GM15510 (cell line): Measurements from ENCODE around the gene GSAP.

Source experiments
- POLR2A ChIP-seq: IDR thresholded peaks from 3 replicates; pipeline ENCODE4 v1.6.1; 2011; ENCODE audit warnings: borderline replicate concordance; ENCODE audit not compliant: insufficient read length; ENCODE audit errors: extremely low read depth

GSAP gene

DNA sequence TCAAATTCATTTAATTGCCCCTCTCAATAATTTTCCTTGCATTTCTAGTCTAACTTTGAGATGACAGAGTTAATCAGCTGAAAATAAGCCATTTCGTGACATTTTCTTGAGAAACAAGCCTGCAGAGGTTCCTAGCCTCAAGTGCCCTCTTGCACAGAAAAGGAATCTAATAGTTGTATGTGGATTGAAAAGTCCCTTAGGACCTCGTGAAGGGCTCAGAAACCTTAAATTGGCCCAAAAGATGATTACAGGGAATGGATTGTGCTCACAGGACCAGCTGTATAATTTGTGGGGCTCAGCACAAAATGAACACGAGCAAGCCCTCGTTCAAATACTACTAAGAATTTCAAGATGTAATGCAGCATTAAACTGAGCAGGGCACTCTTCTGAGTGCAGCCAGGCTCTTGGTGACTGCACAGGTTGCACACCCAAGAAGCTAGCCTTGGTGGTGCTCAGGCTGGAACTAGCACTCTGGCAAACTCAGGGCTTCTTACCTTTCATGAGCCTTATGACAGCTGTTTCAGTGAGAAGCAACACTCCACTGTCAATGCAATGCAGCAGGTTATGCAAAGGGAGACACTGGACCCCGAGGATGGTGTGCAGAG is 102.2 kb downstream of the GSAP start:
- TF ChIP-seq POLR2A, result no peak

DNA sequence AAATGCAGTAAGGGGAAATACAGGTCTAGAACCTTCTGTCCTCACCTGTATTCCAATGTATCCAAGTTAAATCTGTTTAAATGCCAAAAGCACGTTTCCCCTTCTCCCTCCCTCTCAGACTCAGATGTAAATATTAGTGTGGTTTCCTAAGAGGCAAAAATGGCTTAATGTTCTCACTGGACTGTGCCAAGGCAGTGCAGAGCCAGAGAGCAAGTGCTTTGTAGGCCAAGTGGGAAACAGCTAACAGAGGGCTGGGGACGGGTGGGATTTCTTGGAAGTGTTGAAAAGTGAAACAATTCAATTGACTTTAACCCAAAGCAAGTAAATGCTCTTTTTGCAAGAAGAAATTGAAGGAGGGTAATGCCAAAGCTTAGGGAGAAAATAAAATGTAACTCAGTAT is 103.1 kb downstream of the GSAP start:
- no peak for TF ChIP-seq POLR2A

DNA sequence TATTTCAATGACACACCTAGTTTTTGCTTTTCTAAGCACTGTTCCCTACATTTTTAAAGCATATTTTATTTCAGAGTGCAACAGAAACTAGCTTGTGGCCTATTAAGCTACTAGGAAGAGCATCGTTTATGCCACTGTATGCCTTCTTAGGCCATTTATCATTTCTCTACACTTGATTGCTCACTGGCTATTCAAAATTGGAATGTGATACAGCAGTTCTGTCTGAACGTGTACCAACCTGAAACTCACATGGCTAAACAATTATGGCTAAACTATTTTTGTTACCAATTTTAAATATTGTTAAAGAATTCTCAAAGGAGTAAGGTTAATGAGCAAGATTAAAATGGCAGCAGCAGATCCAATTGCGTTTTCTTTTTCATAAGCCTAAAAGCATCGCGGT is 105.2 kb downstream of the GSAP start:
- TF ChIP-seq POLR2A, result no peak

DNA sequence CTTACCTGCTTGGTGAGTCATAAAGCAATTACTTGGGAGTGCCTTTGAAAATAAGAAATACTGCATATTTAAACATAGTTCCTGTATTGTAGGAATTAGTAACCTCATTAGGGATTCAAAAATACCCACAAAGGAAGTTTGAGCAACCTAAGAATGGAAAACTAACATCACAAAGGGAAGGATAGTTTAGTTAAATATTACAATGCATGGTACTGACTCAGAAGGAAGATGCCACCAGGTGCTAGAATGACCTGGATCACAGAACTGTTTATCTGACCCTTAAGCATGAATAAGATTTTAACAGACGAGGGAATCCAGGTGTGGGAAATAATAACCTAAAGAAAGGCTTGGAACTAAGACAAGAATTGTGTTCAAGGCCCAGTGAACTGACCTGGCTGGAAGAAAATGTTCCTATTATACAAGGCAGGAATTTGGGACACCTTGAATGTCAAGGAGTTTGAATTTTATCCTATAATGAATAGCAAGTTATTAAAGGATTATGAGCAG is 106.4 kb downstream of the GSAP start:
- no peak for TF ChIP-seq POLR2A

DNA sequence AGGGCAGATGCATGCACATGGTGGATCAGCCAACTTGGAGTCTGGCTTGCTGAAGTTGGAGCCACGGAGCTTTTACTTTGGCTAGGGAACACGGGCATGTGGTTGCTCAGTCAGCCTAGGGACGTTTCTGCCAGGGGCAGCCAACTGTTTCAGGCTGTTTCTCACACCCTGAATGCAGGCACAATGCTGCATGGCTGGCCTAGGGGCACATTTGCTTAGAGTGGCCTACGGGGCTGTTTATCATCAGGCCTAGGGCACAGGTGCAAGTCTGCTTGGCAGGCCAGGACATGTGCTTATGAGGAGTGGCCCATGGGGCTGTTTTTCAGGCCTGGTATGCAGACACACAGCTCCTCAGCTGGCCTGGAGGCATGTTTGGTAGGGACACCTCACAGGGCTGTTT is 107.4 kb downstream of the GSAP start:
- no peak for TF ChIP-seq POLR2A

DNA sequence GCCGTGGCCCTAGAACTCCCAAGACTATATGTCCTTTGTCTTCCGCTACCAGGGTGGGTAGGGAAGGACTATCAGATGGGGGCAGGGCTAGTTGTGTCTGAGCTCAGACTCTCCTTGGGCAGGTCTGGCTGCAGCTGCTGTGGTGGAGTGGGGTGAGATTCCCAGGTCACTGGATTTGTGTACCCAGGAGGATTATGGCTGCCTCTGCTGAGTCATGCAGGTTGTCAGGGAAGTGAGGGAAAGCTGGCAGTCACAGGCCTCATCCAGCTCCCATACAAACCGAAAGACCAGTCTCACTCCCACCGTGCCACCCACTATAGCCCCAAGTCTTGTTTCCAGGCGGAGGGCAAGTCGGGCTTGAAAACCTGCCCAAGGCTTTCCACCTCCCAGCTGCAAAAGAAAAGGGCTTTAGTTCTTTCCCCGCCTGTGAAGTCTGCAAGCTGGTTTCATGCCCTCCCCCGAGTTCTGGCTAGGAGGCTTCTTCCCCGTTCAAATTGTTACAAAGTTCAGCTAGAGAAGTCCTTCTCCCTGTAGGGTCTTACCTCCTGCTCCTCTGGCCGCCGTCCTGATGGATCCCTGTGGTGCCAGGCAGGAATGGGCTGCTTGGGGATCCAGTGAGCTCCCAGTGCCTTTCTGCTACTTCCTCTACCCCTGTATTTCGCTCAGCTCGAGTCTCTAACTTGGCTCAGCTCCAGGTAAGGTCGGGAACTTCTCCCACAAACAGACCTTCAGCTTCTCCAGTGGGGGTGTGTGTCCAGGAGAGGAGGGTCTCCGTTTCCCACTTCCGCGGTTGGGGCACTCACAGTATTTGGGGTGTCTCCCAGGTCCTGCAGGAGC is 109.7 kb downstream of the GSAP start:
- TF ChIP-seq POLR2A, result no peak

DNA sequence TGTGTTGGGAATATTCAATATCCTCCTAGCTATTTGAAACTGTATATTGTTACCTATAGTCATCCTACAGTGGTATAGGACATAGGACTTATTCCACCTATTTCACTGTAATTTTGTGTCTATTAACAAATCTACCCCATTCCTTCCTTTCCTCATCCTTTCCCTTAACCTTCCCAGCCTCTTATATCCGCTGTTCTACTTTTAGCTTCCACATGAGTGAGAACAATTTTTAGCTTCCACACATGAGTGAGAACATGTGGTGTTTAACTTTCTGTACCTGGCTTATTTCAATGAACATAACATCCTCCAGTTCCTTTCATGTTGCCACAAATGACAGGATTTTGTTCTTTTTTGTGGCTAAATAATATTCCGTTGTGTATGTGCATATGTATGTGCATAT is 120.6 kb downstream of the GSAP start:
- TF ChIP-seq POLR2A, result no peak

DNA sequence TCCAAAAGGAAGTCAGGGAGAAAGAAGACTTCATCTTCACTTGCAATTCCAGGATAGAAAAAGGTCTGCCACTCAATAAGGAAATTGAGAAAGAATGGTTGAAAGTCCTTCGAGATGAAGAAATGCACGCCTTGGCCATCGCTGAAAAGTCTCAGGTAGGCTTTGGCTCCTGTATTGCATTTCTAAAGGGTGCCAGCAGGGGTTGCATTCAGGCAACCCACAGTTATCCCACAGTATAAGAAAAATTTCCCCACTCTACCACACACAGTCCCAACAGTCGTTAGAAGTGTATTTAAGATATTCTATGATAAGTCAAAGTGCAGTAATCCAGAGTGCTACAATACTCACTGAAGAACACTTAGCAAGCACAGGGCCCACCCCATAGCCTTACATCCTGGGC is 123.1 kb downstream of the GSAP start:
- TF ChIP-seq POLR2A, result no peak

DNA sequence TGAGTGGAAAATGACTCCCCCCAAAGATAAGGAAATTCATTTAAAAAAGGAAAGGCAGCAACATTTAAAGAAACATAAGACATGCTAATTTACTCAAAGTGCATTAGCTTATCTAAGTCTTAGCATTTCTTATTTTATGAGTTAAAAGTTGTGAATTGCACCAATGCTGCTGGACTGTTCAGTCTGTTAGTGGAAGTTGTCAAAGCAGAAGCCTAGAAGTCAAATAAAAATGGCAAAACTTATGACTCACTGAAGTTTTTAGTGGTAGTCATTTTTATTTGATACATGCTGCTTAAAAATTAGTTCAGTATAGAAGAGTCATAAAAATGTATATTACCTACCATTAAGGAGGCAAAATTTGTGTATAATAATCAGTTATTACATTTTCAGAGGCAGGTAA is 125.7 kb downstream of the GSAP start:
- TF ChIP-seq POLR2A, result no peak

DNA sequence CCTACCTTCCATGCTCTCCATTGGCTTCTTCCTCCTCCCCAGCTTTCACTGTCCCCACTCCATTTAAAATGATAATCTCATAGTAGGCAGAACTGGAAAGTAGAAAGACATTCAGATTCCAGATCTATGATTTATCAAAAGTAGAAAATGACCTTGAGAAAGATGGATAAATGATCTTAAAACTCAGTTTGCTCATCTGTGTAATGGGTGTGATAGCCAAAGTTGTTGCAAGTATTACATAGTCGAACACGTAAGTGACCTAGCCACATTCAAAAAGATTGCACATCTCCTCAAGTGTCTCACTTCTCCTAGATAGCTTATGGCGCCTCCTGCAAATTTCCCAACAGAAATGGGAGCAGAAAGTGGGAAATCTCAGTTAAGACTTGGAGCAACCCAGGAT is 126.8 kb downstream of the GSAP start:
- TF ChIP-seq POLR2A, result no peak

DNA sequence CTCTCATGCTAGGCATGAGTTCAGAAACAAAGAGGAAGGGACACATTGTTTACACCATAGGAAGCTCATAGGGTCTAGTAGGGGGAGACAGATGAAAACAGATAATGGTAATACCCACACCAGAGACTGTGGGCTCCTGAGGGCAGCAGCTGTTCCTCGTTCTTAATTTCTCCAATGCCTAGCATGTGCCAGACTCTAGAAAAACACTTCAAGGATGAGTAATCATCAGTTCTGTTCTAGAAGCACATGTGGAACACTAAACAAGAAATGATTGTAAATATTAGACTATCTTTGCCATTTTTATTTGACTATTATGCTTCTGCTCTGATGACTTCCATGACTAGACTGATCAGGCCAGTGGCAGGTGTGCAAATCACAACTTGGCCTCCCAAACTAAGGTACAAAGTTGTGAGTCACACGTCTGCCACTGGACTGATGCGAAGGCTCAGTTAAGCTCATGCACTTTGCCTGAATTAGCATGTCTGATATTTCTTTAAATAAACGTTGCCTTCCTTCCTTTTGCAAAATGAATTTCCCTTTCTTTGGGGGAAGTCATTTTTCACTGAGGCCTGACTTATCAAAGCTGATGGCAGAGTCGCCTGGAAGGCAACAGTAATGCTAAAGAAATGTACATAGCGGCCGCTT is 127.4 kb downstream of the GSAP start:
- no peak for TF ChIP-seq POLR2A

DNA sequence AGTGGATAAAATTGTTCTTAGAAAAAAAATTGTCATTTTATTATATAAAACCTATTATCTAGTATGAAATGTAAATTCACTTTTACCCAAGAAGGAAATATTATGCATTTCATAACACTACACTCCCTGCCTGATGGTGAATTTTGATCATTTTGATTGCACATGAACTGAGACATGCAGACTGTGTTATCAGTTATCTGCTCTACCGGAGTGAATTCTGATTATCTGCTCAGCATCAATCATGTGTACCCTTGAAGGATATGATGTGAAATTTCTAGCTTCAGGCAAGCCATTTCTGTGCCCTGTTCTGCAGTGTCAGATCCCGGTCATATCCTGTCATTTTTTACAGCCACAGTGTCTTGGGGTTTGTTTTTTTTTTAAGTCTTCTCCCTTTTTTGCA is 131.5 kb downstream of the GSAP start:
- no peak for TF ChIP-seq POLR2A

DNA sequence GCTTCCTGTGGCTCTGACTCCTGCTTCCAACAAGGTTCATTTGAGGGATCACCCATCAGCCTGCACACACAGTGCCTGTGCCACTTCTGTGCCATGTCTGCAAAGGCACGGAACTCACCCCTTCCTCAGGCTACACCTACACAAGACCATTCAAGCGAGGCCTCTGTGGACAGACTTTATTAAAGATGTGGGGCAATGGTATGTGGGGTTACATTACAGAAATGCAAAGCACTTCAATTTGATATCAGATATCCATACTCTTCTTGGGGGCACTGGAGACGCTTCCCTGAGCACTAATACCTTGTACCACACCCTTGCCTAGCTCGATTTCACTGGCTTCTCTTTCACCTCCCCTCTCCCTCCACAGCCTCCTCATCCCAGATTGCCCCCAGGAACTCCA is 132.1 kb downstream of the GSAP start:
- no peak for TF ChIP-seq POLR2A

DNA sequence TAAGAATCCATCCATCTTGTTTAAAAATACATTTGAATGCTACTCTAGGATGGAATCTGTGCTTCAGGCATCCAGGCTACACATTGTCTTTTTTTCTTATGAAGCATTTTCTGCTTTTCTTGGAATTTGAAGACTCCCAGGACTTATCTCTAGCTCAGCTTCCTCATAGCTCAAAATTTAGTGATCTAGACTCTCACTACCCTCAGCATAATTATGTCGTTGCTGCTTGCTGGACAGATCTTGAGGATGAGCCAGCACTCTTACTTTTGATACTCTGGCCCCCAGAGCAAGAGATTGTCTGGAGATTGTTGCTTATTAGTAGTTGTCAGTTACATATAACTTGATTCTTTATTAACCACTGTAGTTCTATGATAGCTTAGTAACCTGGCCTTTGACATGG is 133.3 kb downstream of the GSAP start:
- TF ChIP-seq POLR2A, result no peak

DNA sequence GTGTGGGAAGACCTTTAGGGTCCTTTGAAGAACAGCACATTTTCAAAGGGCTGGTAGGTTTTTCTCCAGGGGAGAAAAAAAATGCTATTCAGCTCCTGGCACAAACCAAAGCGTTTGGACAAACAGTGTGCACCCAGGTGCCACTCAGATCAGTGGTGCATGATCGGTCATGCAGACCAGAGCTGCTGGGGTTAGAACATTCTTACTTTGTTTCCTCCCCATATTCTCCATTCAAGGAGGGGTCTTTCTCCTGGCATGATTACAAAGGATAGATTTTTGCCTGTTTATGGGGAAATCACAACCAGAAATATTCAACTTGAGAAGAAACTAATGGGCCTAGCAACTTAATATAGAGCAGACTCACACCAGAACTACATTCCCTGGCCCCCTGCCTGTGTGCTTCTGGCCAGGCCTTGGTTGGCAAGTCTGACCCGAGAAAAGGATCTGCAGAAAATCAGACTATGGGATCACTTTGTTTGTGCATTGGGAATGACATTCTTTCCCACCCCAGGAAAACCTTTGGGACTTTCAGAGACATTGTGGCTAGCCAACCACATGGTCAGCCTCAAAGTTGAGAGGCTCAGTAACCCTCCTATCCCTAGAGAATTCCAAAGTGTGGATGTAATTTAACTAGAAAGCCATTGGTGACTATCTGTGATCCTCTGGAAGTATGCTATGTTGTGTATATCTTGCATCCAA is 134.2 kb downstream of the GSAP start:
- TF ChIP-seq POLR2A, result no peak
